ENCODE data around the gene ZDHHC14. TPM values are rescaled to one million over a fixed set of nuclear protein-coding genes. Genes with fewer than 3 reads are reported as not detected.

ZDHHC14 gene
- total and polyA plus RNA-seq, 7 donors = 2.4 to 12.6 (median 9.6) TPM

GRCh38 chr6:157682856-157683481, 302.0 kb downstream of the ZDHHC14 start:
- WGBS, 2 donors = 74 to 79% methylated on average over 7 of the region's 7 CpGs
- Histone ChIP-seq H3K27me3 (no peaks in the 10 kb centered on the region), H3K9me3 (no peaks in the 10 kb centered on the region), H3K36me3 (no peaks in the 10 kb centered on the region), H3K4me3 (no peak overlapping the region), H3K27ac (peak overlapping the region in 1 of 4 donors; percentile 27), H3K4me1 (no peaks in the 10 kb centered on the region)
- intact Hi-C loops (cut with DNase I) = no loop called here
- TF ChIP-seq EP300 (IDR thresholded peaks at IDR 0.05) (no peak), POLR2AphosphoS5 (IDR thresholded peaks at IDR 0.05) (no peak), POLR2A (IDR thresholded peaks at IDR 0.05) (no peak)
- TF ChIP-seq, protein P1, sequence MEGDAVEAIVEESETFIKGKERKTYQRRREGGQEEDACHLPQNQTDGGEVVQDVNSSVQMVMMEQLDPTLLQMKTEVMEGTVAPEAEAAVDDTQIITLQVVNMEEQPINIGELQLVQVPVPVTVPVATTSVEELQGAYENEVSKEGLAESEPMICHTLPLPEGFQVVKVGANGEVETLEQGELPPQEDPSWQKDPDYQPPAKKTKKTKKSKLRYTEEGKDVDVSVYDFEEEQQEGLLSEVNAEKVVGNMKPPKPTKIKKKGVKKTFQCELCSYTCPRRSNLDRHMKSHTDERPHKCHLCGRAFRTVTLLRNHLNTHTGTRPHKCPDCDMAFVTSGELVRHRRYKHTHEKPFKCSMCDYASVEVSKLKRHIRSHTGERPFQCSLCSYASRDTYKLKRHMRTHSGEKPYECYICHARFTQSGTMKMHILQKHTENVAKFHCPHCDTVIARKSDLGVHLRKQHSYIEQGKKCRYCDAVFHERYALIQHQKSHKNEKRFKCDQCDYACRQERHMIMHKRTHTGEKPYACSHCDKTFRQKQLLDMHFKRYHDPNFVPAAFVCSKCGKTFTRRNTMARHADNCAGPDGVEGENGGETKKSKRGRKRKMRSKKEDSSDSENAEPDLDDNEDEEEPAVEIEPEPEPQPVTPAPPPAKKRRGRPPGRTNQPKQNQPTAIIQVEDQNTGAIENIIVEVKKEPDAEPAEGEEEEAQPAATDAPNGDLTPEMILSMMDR (IDR thresholded peaks at IDR 0.05) = no peak
- DNase-seq = no peak

DNA sequence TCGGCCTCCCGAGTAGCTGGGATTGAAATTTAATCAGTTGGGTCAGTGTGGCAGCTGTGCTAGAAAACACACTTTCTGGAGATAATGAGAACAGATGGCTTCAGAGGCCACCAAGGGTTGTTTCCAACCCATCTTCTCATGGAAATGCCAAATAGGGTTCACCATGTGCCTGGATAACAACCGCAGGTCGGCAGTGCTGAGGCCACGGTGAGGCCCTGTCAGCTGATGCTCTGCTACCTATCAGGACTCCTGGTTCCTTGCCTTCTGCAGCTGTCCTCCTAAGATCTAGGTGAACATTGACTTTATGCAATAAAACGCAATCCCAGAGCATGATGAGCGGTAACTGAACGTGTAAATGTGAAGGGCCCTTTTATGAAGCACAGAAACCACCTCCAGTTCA, 302.7 kb downstream of the ZDHHC14 start:
- Histone ChIP-seq H3K4me1 (no peaks in the 10 kb centered on the region), H3K9me3 (no peaks in the 10 kb centered on the region), H3K27ac (no peak overlapping the region), H3K36me3 (no peaks in the 10 kb centered on the region), H3K27me3 (no peaks in the 10 kb centered on the region), H3K4me3 (no peak overlapping the region)
- intact Hi-C loops (cut with DNase I) = no loop called here
- 84 to 90% methylated on average over 8 of the region's 8 CpGs for WGBS, 2 donors
- no peak for DNase-seq
- no peak for TF ChIP-seq EP300 (IDR thresholded peaks at IDR 0.05)
- TF ChIP-seq POLR2AphosphoS5 (IDR thresholded peaks at IDR 0.05) = no peak
- no peak for TF ChIP-seq POLR2A (IDR thresholded peaks at IDR 0.05)
- TF ChIP-seq, protein P1 (IDR thresholded peaks at IDR 0.05) = no peak

DNA sequence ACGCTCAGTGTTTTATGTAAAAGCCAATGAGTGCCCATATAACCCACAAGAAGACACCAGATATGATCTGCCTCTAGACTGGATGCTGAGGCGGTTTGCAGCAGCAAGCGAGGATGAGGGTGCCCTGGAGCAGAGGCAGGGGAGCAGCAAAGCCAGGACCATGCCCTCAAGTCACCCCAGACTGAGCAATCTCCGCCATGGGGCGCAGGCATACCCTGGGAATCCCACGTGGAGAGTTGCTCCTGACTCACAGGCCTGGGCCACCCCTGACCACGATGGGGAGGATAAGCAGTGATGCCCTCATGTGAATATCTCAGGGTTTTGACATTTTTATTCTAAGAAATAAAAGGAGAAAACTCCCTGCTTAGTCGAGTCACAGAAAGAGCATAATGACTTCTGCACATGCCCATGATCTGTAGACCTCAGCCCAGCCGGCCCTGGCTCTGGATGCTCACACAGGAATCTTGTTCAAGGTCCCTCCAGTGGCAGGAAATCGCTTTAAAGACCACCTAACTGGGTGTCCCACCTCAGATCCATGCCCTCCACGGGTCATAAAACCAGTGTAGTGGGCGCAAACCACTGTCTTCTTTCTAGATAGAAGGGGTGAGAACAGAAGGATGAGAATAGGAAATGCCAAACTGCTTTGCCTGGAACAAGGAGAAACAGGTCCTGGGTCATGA, 303.8 kb downstream of the ZDHHC14 start:
- Histone ChIP-seq H3K27me3 (no peaks in the 10 kb centered on the region), H3K27ac (no peak overlapping the region), H3K4me3 (no peak overlapping the region), H3K36me3 (no peaks in the 10 kb centered on the region), H3K4me1 (no peaks in the 10 kb centered on the region), H3K9me3 (no peaks in the 10 kb centered on the region)
- intact Hi-C loops (cut with DNase I) = no loop called here
- 82 to 83% methylated on average over 12 of the region's 12 CpGs for WGBS, 2 donors
- DNase-seq = no peak
- TF ChIP-seq, protein P1 (IDR thresholded peaks at IDR 0.05) = no peak
- no peak for TF ChIP-seq POLR2AphosphoS5 (IDR thresholded peaks at IDR 0.05)
- TF ChIP-seq POLR2A (IDR thresholded peaks at IDR 0.05) = no peak
- TF ChIP-seq EP300 (IDR thresholded peaks at IDR 0.05) = no peak

DNA sequence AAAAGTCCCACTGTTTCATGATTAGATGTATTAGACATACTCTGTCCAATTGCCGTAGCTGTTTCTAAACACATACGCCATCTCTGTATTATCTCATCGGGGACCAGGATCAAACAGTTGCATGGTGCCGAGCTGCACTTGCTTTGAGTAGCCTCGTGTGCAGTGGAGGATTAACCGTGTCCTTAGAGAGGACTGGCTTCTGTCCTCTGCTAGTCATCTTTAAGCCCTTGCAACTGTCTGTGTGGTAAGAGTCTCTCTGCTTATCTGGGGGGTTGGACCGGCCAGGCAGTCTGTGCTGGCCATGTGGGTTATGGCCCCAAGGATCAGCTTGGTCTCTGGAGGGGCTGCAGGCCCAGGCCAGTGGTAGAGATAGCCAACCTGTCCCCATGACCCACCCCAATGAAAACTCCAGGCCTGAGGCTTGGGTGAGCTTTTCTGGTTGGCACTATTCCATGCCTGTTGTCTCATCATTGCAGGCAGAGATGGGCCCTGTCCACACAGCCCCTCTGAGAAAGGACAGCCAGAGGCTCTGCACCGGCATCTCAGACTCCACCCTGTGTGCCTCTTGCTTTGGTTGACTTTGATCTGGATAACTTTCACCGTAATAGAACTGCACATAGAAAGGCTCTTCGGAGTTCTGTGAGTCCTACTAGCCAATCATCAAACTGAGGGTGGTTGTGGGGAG, 304.7 kb downstream of the ZDHHC14 start:
- Histone ChIP-seq H3K4me3 (no peak overlapping the region), H3K36me3 (no peaks in the 10 kb centered on the region), H3K4me1 (no peaks in the 10 kb centered on the region), H3K27ac (no peak overlapping the region), H3K9me3 (no peaks in the 10 kb centered on the region), H3K27me3 (no peaks in the 10 kb centered on the region)
- whole genome bisulfite sequencing, 2 donors = 92 to 94% methylated on average over 10 of the region's 10 CpGs
- no peak for DNase-seq
- intact Hi-C loops (cut with DNase I) = no loop called here
- TF ChIP-seq, protein P1 (IDR thresholded peaks at IDR 0.05) = no peak
- TF ChIP-seq POLR2A (IDR thresholded peaks at IDR 0.05) = no peak
- TF ChIP-seq POLR2AphosphoS5 (IDR thresholded peaks at IDR 0.05) = no peak
- TF ChIP-seq EP300 (IDR thresholded peaks at IDR 0.05) = no peak
